Renal pelvis (tissue), 12 donors: ENCODE measurements around the gene SDK2. TPM values are rescaled to one million over a fixed set of nuclear protein-coding genes. Genes with fewer than 3 reads are reported as not detected.

Source experiments
- DNase-seq: peaks from one replicate; pipeline ENCODE4 v3.0.0-alpha.2; 2013
- long read RNA-seq, 16 experiments: transcript quantifications; one replicate each; lab custom pipeline, GENCODE V29; 2026
- polyA plus RNA-seq, 3 donors: library from polyadenylated mRNA; unstranded; fragments of 120-200 nt; gene quantifications; one replicate each; pipeline ENCODE4 v1.2.1, GENCODE V29; 2013; ENCODE audit not compliant: insufficient read length in 3 of 3

Gene SDK2, protein sequence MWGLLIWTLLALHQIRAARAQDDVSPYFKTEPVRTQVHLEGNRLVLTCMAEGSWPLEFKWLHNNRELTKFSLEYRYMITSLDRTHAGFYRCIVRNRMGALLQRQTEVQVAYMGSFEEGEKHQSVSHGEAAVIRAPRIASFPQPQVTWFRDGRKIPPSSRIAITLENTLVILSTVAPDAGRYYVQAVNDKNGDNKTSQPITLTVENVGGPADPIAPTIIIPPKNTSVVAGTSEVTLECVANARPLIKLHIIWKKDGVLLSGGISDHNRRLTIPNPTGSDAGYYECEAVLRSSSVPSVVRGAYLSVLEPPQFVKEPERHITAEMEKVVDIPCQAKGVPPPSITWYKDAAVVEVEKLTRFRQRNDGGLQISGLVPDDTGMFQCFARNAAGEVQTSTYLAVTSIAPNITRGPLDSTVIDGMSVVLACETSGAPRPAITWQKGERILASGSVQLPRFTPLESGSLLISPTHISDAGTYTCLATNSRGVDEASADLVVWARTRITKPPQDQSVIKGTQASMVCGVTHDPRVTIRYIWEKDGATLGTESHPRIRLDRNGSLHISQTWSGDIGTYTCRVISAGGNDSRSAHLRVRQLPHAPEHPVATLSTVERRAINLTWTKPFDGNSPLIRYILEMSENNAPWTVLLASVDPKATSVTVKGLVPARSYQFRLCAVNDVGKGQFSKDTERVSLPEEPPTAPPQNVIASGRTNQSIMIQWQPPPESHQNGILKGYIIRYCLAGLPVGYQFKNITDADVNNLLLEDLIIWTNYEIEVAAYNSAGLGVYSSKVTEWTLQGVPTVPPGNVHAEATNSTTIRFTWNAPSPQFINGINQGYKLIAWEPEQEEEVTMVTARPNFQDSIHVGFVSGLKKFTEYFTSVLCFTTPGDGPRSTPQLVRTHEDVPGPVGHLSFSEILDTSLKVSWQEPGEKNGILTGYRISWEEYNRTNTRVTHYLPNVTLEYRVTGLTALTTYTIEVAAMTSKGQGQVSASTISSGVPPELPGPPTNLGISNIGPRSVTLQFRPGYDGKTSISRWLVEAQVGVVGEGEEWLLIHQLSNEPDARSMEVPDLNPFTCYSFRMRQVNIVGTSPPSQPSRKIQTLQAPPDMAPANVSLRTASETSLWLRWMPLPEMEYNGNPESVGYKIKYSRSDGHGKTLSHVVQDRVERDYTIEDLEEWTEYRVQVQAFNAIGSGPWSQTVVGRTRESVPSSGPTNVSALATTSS (N-terminal part only)
- polyA plus RNA-seq = 1 to 10 TPM; 7.2 to 10.0 (median 9.9) TPM
- long read RNA-seq, donor 1 = 0 reads
- long read RNA-seq, donor 2 = 0 reads
- long read RNA-seq, donor 3 = 0 reads
- long read RNA-seq, donor 4 = 0 reads
- long read RNA-seq, donor 5 = 0 reads
- long read RNA-seq, donor 6 = 0 reads
- long read RNA-seq, donor 7 = 0 reads
- long read RNA-seq, donor 8 = 0 reads
- long read RNA-seq, donor 9 = 0 reads
- long read RNA-seq, donor 10 = 0 reads
- long read RNA-seq, donor 11 = 0 reads
- long read RNA-seq, donor 12 = 0 reads
- long read RNA-seq, donor 13 = 0 reads
- long read RNA-seq, donor 14 = 0 reads
- long read RNA-seq, donor 15 = 0 reads
- long read RNA-seq, donor 16 = 0 reads

DNA sequence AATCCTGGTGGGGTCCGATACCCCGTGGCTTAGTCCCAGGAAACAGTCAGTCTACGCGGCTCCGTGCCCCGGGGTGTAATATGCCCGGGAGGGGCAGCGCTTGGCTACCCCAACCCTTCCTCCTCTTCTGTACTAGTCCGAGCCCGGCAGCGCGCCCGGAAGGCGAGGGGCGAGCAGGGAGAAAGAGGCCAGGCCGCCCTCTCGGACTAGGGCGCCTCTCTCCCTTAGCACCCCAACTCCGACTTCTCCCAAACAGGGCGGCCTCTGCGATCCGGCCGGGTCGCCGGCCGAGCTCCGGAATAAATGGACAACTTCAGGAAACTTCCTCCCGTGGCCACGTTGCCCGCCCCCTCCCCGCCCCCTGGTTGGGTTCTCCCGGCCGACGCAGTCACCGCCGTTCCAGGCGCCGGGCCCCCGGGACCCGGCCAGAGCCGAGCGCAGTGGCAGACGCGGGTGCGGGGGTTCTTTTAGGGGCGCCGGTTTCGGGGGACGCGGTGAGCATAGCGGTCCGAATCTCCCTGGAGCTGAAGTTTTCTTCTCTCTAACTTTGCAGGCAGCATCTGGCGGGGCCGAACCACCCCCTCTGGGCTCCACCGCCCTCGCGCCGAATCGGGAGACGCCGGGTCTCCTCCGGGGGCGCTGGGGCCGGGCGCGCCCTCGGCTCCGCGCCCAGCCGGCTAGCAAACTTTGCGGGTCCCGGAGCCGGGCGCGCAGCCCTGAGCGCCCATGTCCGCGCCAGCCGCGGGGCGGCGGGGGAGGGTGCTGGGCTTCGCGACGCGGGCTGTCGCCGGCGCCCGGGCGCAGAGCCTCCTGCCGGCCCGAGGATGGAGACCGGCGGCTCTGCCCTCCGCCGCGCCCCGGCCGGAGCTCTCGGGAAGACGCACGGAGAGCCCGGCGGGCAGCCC lies at the start of gene SDK2:
Gene SDK2, minus strand, starts transcription at position 301 of the 905 bp plus-strand sequence. CDS start 357 bp downstream, outside the sequence.
- no peak for DNase-seq

DNA sequence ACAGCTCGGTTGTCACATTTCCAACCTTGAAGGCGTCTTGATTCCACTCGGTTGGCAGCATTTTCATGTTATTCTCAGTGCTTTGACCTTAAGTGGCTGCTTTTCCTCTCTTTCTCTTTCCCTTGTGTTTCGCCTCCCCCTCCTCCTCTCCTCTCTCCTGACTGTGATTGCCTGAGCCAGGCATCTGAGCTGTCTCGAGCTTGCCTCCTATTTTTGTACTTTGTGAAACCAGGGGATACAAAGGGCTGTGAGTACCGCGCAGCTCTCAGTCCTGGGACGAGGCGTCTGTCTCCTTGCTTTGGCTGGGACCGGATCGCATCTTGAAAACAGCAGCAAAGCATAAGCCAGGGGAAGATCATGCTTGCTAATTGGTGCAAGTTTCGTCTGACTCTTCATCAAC lies 48.8 kb upstream of the SDK2 start:
- DNase-seq = no peak

DNA sequence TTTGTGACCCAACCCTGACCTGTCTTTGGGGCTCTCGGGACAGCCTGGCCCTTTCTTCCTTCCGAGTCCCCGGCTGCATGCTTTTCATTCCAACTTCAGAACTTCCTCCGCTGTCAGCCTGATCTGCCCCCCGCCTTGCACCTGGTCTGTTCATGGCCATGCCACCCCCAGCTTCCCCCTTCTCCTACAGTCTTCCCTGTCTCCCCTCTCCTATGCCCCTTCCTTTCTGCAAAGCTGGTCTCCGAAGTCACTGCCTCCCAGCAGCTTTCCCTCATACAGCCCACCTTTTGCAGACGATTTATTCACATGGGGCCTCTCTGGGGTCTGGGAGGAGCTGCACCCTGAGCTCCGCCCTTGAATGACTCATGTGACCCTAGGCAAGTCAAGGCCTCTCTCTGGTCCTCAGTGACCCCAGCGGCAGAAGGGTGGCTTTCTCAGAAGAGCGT lies 47.1 kb upstream of the SDK2 start:
- DNase-seq = no peak

DNA sequence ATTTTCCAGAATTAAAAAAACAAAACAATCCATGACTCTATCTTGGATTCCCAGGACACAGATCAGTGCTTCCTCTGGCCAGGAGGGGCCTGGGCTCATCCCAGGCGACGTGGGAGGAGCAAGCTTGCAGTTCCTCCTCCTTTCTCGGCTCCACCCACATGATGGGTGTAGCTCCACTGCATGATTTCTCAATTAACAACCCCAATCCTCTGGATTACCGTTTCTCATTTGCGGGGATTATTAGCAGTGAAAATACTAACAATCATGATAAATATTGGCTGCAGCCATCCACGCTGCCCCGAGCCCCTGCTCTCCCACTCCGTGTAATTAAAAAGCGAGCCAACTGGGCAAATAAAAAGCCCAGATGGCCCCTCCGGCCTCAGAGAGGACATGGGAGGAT lies 46.4 kb upstream of the SDK2 start:
- no peak for DNase-seq

DNA sequence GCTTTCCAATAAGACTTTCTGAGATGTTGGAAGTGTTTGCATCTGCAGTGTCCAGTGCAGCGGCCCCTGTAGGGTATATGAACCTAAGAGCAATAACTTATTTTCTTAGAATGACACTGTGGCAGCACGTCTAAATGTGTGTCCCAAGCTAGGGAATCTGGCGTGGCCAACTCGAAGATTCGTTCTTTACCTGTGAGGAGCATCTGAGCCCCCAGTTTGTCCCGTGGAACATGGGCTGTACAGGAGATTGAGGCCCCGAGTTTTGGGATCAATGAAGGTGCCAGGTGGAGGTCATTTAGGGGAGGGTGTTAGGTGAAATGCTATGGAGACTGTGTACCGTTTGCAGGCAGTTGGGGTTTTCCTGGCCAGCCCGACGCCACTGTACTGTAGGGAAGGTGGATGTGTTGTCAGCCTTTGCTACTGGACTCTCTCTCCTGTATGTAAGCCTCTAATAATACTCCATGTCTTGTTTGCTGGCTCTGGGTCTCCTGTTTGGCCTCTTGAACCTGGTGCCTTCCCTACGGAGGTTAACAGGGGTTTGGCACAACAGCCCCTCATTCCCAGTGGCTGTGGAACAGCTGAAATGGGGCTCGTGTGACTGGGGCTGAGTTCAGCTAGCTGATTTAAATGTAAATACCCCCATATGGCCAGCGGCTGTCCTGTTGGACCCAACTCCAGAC lies 45.5 kb upstream of the SDK2 start:
- DNase-seq = no peak

DNA sequence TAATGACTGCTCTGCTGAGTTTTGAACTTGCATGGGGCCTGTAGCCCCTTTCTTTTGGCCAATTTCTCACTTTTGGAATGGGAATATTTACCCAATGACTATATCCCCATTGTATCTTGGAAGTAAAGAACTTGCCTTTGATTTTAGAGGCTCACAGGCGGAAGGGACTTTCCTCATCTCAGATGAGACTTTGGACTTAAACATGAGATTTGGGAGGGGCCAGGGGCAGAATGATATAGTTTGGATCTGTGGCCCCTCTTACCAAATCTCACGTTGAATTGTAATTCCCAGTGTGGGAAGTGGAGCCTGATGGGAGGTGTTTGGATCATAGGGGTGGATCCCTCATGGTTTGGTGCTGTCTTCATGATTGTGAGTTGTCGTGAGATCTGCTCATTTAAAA lies 42.7 kb upstream of the SDK2 start:
- DNase-seq = no peak

DNA sequence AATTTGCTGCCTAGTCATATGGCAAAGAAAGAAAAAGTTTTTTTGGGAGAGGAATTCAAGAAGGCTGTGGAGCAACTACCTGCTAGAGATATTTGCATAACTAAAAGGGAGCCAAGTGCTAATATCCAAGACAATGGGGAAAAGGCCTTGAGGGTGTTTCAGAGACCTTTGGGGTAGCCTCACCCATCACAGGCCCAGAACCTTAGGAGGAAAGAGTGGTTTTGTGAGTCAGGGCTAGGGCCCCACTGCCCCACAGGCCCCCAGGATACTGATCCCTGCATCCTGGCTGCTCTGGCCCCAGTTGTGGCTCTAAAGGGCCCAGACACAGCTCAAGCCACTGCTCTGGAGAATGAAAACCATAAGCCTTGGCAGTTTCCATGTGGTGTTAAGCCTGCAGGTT lies 41.9 kb upstream of the SDK2 start:
- DNase-seq = no peak

DNA sequence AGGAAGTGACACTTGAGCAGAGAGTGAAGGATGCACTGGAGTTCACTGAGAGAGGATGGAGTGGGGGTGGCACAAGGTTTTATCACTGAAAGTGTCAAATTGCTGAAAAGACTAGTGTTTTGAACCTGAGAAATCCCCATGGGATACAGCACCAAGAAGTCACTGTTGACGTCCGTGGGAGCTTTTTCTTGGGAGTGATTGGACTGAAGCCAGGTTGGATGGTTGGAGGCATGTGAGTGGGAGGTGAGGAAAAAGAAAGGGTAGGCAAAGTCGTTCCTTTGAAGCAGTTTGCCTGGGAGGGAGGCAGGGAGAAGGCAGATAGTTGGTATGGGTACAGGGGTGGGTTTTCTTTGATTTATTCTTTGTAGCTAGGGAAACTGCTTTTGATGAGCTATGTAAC lies 39.9 kb upstream of the SDK2 start:
- no peak for DNase-seq

DNA sequence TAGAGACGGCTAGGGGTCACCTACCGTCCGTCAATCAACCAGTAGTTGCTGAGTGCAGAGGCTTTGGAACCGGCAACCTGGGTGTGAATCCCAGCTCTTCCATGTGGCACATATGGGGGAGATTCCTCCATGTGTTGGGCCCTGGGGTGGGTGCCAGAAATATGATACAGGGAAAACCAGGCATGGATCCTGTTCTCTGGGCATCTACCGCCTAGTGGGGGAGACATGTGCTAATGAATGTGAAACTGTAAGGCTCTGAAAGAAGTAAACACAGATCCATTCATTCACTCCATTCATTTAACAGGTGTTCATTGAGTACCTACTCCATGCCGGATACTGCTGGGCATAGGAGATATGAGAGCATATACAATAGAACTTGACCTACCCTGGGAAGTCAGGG lies 39.5 kb upstream of the SDK2 start:
- DNase-seq = no peak

DNA sequence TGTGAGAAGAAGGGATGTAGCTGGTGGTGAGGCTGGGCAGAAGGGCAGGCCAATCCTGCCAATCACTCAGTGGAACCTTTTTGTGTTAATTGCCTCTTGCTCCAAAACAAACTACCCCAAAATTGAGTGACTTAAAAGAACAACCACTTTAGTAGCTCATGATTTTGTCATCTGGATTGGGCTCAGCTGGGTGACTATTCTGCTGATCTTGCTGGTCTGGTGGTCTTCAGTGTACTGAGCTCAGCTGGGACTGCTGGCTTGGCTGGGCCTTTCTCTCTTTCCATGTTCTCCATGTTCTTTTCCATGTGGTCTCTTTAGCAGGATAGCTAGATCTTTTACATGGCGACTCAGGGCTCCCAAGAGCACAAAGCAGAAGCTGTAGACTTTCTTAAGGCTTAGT lies 37.7 kb upstream of the SDK2 start:
- DNase-seq = no peak

DNA sequence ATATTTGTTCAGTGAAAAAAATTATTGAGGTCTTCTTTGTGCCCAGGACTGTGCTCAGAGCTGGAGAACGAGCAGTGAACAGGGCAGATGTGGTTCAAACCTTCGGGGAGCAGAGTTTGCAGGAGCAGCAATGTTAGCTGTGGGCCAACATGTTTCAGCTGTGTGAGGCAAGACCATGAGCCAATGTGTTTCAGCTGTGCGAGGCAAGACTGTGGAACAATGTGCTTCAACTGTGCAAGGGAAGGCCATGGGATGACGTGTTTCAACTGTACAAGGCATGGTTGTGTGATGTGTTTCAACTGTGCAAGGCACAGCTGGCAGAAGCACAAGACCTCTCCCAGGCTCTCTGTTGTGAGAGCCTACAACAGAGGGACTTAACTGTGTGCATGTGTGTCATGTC lies 35.2 kb upstream of the SDK2 start:
- no peak for DNase-seq

DNA sequence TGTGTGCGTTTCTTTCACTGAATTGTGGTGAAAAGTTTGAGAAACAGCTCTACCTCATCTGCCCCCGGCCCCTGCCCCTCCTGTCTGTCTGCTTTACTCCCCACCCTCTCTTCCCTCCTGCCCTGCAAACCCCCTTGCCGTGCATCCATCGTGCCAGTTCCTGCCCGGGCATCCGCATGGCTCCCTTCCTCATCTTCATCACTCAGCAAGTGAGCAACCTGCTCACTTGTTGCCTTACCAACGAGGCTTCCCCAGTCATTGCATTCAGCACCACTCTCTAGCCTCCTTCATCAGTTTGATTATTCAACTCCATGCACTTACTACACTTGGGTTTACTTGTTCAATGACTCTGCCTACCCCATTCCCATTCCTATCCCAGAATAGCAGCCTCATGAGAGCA lies 34.8 kb upstream of the SDK2 start:
- DNase-seq = no peak

DNA sequence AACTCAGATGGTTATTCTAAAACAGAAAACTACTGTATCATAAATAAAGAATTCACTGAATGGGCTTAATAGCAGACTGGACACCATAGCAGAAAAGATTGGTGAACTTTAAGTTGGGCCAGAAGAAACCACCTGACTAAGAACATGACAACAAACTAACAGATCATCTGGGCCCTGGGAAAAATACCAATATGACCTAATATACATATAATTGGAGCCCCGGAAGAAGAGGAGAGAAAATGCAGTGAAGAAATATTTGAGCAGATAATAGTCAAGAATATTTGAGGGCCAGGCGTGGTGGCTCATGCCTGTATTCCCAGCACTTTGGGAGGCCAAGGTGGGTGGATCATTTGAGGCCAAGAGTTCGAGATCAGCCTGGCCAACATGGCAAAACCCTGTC lies 25.5 kb upstream of the SDK2 start:
- DNase-seq = no peak

DNA sequence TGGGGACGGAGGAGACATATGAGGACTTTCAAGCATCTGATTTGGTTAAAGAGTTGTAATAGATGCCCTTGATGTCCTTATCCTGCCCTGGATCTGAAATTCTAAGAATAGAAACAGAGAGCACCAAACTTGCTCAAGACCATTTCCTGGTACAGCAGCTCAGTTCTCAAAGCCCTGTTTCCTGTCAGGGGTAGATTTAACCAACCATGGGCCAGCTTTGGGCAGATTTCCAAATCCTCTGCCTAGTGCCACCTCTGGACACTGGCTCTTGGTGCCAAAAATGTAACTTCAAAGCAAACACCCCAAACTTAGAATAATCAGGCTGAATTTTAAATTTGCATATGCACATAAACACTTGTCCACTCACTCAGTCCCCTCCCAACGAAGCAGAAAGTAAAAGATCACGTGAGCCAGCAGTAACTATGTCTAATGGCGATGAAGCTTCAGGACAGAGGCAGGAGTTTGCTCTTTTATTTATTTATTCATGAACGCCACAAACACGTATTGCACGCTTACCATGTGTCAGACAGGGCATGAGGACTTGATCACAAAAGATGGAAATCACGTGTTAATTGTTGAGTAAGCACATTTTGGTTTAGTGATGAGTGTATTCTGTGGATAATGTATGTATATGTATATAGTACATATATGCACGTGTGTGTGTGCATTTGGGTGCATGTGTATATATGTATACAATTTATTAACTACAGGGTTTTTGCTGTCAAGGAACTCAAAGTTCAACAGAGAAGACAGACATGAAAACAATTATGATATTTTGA lies 23.1 kb upstream of the SDK2 start:
- no peak for DNase-seq

DNA sequence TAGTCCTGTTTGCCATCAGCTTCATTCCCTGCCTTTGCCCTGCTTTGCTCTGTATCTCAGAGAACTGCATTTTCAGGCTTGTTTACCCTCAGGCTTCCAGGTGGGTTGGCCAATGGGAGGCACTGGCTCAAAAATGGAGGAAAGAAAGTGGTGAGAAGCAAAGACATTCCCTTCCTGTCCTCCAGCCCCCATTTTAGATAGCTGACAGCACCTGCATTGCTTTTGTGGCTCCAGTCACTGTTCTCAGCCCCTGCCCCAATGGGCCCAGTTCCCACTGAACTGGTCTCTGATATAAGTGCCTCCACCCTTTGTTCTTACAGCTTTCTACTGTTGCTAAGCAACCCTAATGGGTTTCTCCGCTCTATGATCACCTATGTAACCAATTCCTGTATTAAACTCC lies 19.4 kb upstream of the SDK2 start:
- no peak for DNase-seq

DNA sequence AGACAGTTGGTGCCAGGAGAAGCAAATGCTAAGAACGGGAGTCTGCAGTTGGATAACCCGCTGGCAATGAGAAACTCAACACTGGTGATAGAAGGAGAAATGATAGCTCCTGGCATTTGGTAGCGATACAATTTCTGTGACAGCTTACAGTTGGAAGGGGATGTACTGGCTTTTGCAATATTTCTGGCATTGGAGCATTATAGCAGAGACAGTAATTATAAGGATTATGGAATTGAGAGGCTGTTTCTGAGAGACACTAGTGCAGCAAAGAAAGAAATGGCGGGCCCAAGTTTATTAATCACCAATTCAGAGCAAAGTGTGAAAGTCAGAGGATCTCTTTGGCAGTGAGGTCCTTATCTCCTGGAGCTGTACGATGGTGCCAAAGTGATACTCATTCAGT lies 16.1 kb upstream of the SDK2 start:
- no peak for DNase-seq

DNA sequence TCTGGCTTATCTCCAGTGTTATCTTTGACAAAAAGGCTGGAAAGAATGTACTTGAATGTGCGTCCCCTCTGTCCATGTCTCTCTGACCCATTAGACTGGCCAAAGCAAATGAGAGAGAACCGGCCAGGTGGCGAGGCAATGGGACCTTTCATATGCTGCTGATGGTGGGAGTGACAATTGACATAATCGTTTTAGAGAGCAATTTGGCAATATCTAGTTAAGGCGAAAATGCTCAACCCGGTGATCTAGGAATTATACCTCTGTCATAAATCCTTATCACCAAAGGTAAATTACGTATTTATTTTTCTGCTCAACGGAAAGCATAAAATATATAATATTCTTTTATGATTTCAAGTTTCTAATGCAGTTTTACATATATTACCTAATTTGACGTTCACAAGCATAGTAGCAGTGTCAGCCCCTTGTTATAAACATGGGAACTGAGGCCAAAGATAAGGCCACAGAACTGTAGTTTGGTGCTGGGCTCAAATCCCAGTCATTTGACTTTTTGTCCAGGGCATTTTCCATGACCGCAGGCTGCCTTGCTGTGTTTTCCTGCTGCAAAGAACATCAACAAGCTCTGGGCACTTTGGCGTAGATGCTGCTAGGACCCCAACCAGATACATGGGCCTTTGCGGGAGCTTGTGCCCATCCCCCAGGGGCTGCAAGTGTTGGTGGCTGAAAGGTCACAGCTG lies 14.7 kb upstream of the SDK2 start:
- no peak for DNase-seq

DNA sequence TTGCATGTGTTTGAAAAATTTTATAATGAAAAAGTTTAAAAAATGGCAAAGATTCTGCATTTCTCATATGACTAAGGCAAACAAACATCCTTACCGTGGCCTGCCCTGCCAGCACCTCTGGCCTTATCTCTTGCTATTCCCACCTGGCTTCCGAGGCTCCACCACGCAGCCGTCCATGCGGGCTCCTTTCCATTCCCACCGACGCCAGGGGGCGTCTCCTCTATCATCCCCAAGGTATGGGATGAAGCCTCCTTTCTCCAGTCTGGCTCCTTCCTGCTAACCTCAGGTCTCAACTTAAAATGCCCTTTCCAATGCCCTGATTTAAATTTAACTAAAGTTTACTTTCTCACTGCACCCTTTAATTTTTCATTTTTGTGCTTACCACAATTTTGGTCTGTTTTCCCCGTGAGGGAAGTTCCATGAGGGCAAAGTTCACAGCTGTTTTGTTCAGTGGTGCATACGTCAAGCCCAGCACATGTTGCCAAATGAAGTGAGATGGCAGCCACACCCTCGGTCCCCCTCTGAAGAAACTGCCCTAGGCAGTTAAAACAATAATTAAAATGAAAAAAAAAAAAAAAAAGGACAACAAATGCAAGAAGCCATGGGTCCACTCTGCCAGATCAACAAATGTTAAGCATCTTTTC lies 13.3 kb upstream of the SDK2 start:
- peak; percentile 35 for DNase-seq
